Fibroblast of lung (primary cell): Measurements from ENCODE around the gene CABP4. TPM values are rescaled to one million over a fixed set of nuclear protein-coding genes. Genes with fewer than 3 reads are reported as not detected.

Source experiments
- DNase-seq, 2 donors: peaks; one replicate each; pipeline versions ENCODE4 v3.0.0 to v3.0.0-alpha.2; 2010; ENCODE audit warnings: low read depth in 2 of 2
- H2AFZ ChIP-seq: 2 replicates; pipeline ENCODE4 v1.5.1; 2012; ENCODE audit warnings: low read length, control low read depth, inconsistent platforms
- H3K27ac ChIP-seq: 2 replicates; pipeline ENCODE4 v1.5.1; 2011; ENCODE audit warnings: low read length, control low read depth; ENCODE audit not compliant: insufficient read depth
- H3K27me3 ChIP-seq: 2 replicates; pipeline ENCODE4 v1.5.1; 2011; ENCODE audit warnings: mild to moderate bottlenecking, low read length; ENCODE audit not compliant: control insufficient read depth, insufficient read depth
- H3K36me3 ChIP-seq: 2 replicates; pipeline ENCODE4 v1.5.1; 2011; ENCODE audit warnings: low read length; ENCODE audit not compliant: control insufficient read depth, insufficient read depth
- H3K4me1 ChIP-seq: 2 replicates; pipeline ENCODE4 v1.5.1; 2011; ENCODE audit warnings: low read length; ENCODE audit not compliant: control insufficient read depth, insufficient read depth; ENCODE audit errors: extremely low read depth
- H3K4me2 ChIP-seq: 2 replicates; pipeline ENCODE4 v1.5.1; 2011; ENCODE audit warnings: low read length, control low read depth; ENCODE audit not compliant: insufficient read depth; ENCODE audit errors: extremely low read depth
- H3K4me3 ChIP-seq, 4 experiments: fragments of 200-600 bp in 1 of 4; sonication (generic) in 1 of 4; replicated peaks in 1 of 4; 2 replicates each; pipeline ENCODE4 v1.5.1; 2011 to 2016; ENCODE audit warnings: low read length in 4 of 4, low read depth in 3 of 4, mild to moderate bottlenecking in 3 of 4, control low read depth in 2 of 4, inconsistent platforms in 1 of 4, mixed read lengths in 1 of 4; ENCODE audit not compliant: insufficient read depth in 1 of 4; ENCODE audit errors: control extremely low read depth in 1 of 4
- H3K79me2 ChIP-seq: 2 replicates; pipeline ENCODE4 v1.5.1; 2012; ENCODE audit warnings: mild to moderate bottlenecking, low read length, inconsistent platforms; ENCODE audit not compliant: control insufficient read depth, insufficient read depth
- H3K9ac ChIP-seq: 2 replicates; pipeline ENCODE4 v1.5.1; 2011; ENCODE audit warnings: mild to moderate bottlenecking, low read length, control low read depth; ENCODE audit not compliant: insufficient read depth
- H3K9me3 ChIP-seq: 2 replicates; pipeline ENCODE4 v1.5.1; 2012; ENCODE audit warnings: low read depth, low read length; ENCODE audit not compliant: control insufficient read depth, insufficient read depth
- H4K20me1 ChIP-seq: 2 replicates; pipeline ENCODE4 v1.5.1; 2011; ENCODE audit warnings: low read length; ENCODE audit not compliant: control insufficient read depth, insufficient read depth; ENCODE audit errors: extremely low read depth
- EZH2 ChIP-seq: IDR thresholded peaks from 2 replicates; pipeline ENCODE4 v1.5.1; 2012; ENCODE audit warnings: low read length, control low read depth, mild to moderate bottlenecking; ENCODE audit errors: missing control alignments
- polyA minus RNA-seq: library from RNA; depleted of rRNA, polyadenylated mRNA; stranded (reverse); fragments of >200 nt; gene quantifications from 2 replicates; pipeline ENCODE4 v1.2.3, GENCODE V29; 2011; ENCODE audit warnings: low replicate concordance
- polyA plus RNA-seq, 2 donors: library from polyadenylated mRNA; depleted of rRNA in 1 of 2; stranded (reverse) in 1 of 2; unstranded in 1 of 2; fragments of >200 nt; gene quantifications; 2 replicates each; pipeline ENCODE4 v1.2.1, GENCODE V29; 2011 to 2012; ENCODE audit warnings: missing spikeins in 1 of 2
- total RNA-seq: library from RNA; depleted of rRNA; stranded (reverse); fragments of >200 nt; gene quantifications from 2 replicates; pipeline ENCODE4 v1.2.1, GENCODE V29; 2014
- TF ChIP-seq, protein P1 (sequence below), 2 donors: IDR thresholded peaks in 1 of 2; conservative IDR thresholded peaks in 1 of 2; 1 replicate in 1 of 2; 2 replicates in 1 of 2; pipeline ENCODE4 v1.5.1; 2011 to 2012; ENCODE audit warnings: low read length in 2 of 2, control low read depth in 1 of 2, inconsistent platforms in 1 of 2, low read depth in 1 of 2, mild to moderate bottlenecking in 1 of 2

The CABP4 gene
- total RNA-seq, result not detected in 2 replicates
- not detected in 2 replicates for polyA plus RNA-seq
- not detected in 2 replicates for polyA plus RNA-seq (2012)
- polyA minus RNA-seq, result not detected in 2 replicates

DNA sequence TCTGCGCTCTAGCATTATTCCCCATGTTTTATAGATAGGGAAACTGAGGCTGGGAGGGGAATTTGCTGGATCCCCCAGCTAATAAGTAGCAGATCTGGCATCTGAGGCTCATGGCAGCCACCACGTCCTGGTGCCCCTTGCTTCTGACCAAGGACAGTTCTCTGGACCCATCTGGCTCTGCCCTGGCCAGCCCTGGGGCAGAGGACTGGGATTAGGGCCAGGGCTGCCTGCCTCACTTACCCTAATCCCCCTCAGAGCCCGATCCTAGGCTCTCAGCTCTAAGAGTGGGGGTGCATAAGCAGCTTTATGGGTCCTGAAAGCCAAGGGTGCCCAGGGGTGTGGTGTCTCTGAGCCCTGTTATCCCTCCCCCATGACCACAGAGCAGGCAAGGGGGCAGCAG lies at the start of gene CABP4:
Gene CABP4, plus strand, starts transcription at position 301 of the 400 bp plus-strand sequence. Its CDS starts 70 bp downstream, at position 371.
- Histone ChIP-seq H3K4me2 (no peak within 1 kb of the TSS), H3K27me3 (peaks cover 3% of the 10 kb centered on the region), H3K36me3 (no peaks in the 10 kb centered on the region), H3K27ac (no peak within 1 kb of the TSS), H3K4me3 (no peak within 1 kb of the TSS), H2AFZ (no peak within 1 kb of the TSS), H3K9ac (no peak within 1 kb of the TSS), H3K79me2 (no peaks in the 10 kb centered on the region), H3K4me1 (no peaks in the 10 kb centered on the region), H3K9me3 (no peaks in the 10 kb centered on the region), H4K20me1 (no peaks in the 10 kb centered on the region)
- TF ChIP-seq, protein P1, sequence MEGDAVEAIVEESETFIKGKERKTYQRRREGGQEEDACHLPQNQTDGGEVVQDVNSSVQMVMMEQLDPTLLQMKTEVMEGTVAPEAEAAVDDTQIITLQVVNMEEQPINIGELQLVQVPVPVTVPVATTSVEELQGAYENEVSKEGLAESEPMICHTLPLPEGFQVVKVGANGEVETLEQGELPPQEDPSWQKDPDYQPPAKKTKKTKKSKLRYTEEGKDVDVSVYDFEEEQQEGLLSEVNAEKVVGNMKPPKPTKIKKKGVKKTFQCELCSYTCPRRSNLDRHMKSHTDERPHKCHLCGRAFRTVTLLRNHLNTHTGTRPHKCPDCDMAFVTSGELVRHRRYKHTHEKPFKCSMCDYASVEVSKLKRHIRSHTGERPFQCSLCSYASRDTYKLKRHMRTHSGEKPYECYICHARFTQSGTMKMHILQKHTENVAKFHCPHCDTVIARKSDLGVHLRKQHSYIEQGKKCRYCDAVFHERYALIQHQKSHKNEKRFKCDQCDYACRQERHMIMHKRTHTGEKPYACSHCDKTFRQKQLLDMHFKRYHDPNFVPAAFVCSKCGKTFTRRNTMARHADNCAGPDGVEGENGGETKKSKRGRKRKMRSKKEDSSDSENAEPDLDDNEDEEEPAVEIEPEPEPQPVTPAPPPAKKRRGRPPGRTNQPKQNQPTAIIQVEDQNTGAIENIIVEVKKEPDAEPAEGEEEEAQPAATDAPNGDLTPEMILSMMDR (conservative IDR thresholded peaks at IDR 0.05 in 1 of 2, IDR thresholded peaks at IDR 0.05 in 1 of 2; ENCODE audit: low read depth in 1 of 2, low read length in 2 of 2), result no peak
- TF ChIP-seq EZH2, result no peak
- no peak for DNase-seq

DNA sequence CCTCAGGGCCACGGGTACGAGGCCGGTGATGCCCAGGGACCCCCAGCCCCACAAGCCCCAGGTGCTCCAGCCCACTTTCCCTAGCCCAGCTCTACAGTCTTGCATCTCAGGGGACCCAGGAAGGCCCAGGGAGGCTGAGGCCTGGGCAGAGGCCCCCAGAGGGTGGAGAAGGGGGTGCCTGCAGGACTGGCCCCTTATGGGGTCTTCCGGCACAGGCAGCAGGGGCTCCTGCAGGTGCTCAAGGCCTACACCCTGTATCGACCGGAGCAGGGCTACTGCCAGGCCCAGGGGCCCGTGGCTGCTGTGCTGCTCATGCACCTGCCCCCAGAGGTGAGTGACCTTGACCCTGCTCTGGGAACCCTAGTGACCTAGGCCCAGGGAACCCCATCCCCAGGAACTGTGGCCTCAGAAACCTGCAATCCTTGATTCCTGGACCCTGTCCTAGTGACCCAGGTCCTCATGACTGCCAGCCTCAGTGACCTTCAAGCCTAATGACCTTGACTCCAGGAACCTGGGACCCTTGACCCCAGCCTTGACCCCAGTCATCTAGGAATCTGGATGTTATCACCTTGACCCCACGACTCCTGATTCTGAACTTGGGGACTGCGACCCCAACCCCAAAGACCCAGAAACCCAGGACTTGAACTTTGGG lies 49.3 kb upstream of the CABP4 start:
- no peaks in the 10 kb centered on the region for H3K9me3 ChIP-seq
- H3K27me3 ChIP-seq, result peaks cover 12% of the 10 kb centered on the region
- H3K9ac ChIP-seq, result no peak overlapping the region
- H3K4me3 ChIP-seq, result no peak overlapping the region
- no peak overlapping the region for H3K4me2 ChIP-seq
- no peaks in the 10 kb centered on the region for H3K36me3 ChIP-seq
- no peak overlapping the region for H2AFZ ChIP-seq
- no peaks in the 10 kb centered on the region for H4K20me1 ChIP-seq
- no peak for TF ChIP-seq EZH2
- TF ChIP-seq, protein P1 (conservative IDR thresholded peaks at IDR 0.05 in 1 of 2, IDR thresholded peaks at IDR 0.05 in 1 of 2; ENCODE audit: low read depth in 1 of 2, low read length in 2 of 2), result no peak
- DNase-seq, result no peak
- H3K79me2 ChIP-seq, result peaks cover 5% of the 10 kb centered on the region
- H3K27ac ChIP-seq, result no peak overlapping the region
- H3K4me1 ChIP-seq, result no peaks in the 10 kb centered on the region

DNA sequence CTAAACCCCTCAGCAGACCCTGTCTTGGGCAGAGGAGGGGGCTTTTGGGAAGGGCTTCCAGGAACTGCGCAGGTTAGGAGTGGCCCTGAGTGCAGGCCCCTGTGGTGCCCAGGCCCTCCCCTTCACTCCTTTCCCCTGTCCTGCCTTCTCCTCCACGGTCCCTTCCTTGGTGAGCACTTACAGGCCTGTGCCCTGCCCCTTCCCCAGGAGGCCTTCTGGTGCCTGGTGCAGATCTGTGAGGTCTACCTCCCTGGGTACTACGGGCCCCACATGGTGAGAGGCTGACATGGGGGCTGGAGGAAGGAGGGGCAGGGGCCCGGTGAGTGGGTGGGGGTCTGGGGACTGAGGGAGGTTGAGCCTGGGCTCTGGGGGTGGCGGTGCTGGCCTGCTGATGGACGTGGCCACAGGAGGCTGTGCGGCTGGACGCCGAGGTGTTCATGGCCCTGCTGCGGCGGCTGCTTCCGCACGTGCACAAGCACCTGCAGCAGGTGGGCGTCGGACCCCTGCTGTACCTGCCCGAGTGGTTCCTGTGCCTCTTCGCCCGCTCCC lies 48.7 kb upstream of the CABP4 start:
- no peak overlapping the region for H2AFZ ChIP-seq
- no peak overlapping the region for H3K27ac ChIP-seq
- no peak overlapping the region for H3K9ac ChIP-seq
- no peaks in the 10 kb centered on the region for H3K36me3 ChIP-seq
- H3K4me1 ChIP-seq, result no peaks in the 10 kb centered on the region
- DNase-seq, result no peak
- no peaks in the 10 kb centered on the region for H3K9me3 ChIP-seq
- no peaks in the 10 kb centered on the region for H4K20me1 ChIP-seq
- H3K27me3 ChIP-seq, result peaks cover 16% of the 10 kb centered on the region
- no peak for TF ChIP-seq EZH2
- TF ChIP-seq, protein P1 (conservative IDR thresholded peaks at IDR 0.05 in 1 of 2, IDR thresholded peaks at IDR 0.05 in 1 of 2; ENCODE audit: low read depth in 1 of 2, low read length in 2 of 2), result no peak
- no peaks in the 10 kb centered on the region for H3K79me2 ChIP-seq
- H3K4me3 ChIP-seq, result no peak overlapping the region
- H3K4me2 ChIP-seq, result no peak overlapping the region
